ENCODE data around the gene DLG1. TPM values are rescaled to one million over a fixed set of nuclear protein-coding genes. Genes with fewer than 3 reads are reported as not detected.

DLG1 gene
- total RNA-seq, 1 donor from 2014 or later, result 80.2 TPM

DNA sequence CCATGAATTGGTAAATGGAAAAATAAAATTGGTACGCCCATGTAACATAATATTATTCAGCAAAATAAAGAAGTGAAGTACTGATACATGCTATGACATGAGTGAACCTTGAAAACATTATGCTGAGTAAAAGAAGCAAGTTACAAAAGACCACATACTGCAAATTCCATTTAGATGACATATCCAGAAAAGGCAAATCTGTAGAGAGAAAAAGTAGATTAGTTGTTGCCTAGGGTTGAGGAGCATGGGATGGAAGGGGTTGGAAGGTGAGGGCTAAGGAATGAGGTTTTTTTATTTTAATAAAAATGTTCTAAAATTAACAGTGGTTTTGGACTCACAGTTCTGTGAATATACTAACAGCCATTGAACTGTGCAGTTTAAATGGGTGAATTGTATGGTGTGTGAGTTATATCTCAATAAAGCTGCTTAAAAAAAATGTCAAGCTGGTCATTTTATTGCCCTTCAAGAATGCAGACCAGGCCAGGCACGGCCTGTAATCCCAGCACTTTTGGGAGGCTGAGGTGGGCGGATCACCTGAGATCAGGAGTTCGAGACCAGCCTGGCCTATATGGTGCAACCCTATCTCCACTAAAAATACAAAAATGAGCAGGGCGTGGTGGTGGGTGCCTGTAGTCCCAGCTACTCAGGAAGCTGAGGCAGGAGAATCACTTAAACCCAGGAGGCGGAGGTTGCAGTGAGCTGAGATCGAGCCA is 8.1 kb upstream of the DLG1 start:
- H3K9me3 ChIP-seq, result no peaks in the 10 kb centered on the region
- no peaks in the 10 kb centered on the region for H3K27me3 ChIP-seq (ENCODE audit: low read depth)
- peaks cover 12% of the 10 kb centered on the region for H3K4me1 ChIP-seq
- no peaks in the 10 kb centered on the region for H3K36me3 ChIP-seq
- DNase-seq, result no peak
- no peak for TF ChIP-seq CTCF (IDR thresholded peaks at IDR 0.05)
- no peak overlapping the region for H3K4me3 ChIP-seq
- intact Hi-C loops (cut with DNase I), result no loop called here
- no peak overlapping the region for H3K27ac ChIP-seq
- peak; percentile 25 to 46 for ATAC-seq

GRCh38 chr3:197305854-197306253 is 7.4 kb upstream of the DLG1 start:
- intact Hi-C loops (cut with DNase I), result no loop called here
- DNase-seq, result no peak
- H3K27me3 ChIP-seq (ENCODE audit: low read depth), result no peaks in the 10 kb centered on the region
- ATAC-seq, result no peak
- no peak overlapping the region for H3K27ac ChIP-seq
- peaks cover 12% of the 10 kb centered on the region for H3K4me1 ChIP-seq
- TF ChIP-seq CTCF (IDR thresholded peaks at IDR 0.05), result no peak
- H3K9me3 ChIP-seq, result no peaks in the 10 kb centered on the region
- H3K4me3 ChIP-seq, result no peak overlapping the region
- H3K36me3 ChIP-seq, result no peaks in the 10 kb centered on the region

DNA sequence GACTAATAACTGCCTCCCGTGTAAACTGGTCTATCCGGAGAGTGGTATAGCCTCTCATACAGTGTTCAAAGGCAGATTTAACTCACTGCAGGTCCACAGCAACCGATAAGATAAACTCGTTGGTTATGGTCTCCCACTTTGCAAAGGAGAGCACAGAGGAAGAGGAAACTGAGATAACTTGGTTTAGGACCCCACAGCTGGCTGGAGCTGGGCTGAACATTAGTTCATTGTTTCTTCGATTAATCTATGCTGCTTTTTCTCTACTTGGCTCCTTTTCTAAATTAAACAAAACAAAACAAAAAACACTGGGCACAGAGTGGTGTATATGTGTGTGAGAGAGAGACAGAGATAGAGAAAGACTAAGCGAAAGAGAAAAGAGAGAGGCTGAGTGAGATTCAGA is 5.0 kb upstream of the DLG1 start:
- Histone ChIP-seq H3K27ac (no peak overlapping the region), H3K36me3 (no peaks in the 10 kb centered on the region), H3K4me1 (peaks cover 16% of the 10 kb centered on the region), H3K9me3 (no peaks in the 10 kb centered on the region), H3K27me3 (ENCODE audit: low read depth) (no peaks in the 10 kb centered on the region), H3K4me3 (no peak overlapping the region)
- no peak for ATAC-seq
- no peak for TF ChIP-seq CTCF (IDR thresholded peaks at IDR 0.05)
- intact Hi-C loops (cut with DNase I), result no loop called here
- DNase-seq, result no peak

DNA sequence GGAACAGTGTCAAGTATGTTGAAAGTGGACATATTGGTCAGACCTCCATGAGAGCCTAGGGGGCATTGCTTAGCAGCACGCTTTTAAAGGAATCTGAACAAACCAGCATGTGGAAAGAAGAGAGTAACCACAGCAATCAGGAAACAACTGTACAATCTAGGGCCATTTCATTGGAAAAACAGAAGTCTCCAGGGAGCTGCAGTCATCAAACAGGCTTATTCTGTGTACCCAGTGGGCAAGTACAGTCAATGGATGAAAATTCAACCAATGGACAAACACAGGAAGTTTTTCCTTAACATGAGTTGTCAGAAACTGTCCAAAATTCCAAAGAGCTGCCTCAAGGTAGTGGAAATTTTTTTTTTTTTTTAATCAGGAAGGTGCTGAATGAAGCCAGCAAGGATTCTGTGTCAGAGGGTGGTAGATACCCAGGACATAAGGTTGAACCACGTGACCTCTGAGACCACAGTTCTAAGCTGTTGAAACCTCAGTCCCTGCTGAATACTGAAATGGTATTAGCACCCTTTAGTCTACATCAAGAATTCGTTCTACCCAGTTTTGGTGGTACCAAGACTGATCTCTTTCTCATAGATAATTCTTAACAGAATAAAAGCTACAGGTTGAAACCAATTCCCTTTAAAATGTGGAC is 4.4 kb upstream of the DLG1 start:
- no peak overlapping the region for H3K27ac ChIP-seq
- H3K9me3 ChIP-seq, result no peaks in the 10 kb centered on the region
- no peak for TF ChIP-seq CTCF (IDR thresholded peaks at IDR 0.05)
- peaks cover 16% of the 10 kb centered on the region for H3K4me1 ChIP-seq
- H3K36me3 ChIP-seq, result no peaks in the 10 kb centered on the region
- DNase-seq (no peak), ATAC-seq (no peak)
- intact Hi-C loops (cut with DNase I), result no loop called here
- H3K4me3 ChIP-seq, result no peak overlapping the region
- no peaks in the 10 kb centered on the region for H3K27me3 ChIP-seq (ENCODE audit: low read depth)

DNA sequence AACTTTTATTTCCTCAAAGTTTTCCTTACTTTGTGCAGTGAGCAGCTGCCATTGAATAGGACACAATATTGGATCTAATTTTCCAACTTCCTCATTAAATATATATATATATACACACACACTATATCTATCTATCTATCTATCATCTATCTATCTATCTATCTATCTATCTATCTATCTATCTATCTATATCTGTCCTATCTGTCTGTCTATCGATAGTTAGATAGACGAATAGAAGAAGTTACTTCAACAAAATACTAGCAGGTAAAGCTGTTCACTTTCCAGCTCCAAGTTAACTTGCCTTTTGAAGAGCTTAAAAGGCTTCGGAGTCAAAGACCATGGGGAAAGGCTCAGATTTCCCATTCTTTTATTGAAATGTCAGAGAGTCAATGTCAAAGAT is 3.6 kb upstream of the DLG1 start:
- intact Hi-C loops (cut with DNase I), result no loop called here

More for the DNA sequence above, 3.6 kb upstream of the DLG1 start:
- H3K4me1 ChIP-seq, result peaks cover 16% of the 10 kb centered on the region
- no peak overlapping the region for H3K4me3 ChIP-seq
- no peak overlapping the region for H3K27ac ChIP-seq
- no peaks in the 10 kb centered on the region for H3K36me3 ChIP-seq
- ATAC-seq (no peak), DNase-seq (no peak)
- TF ChIP-seq CTCF (IDR thresholded peaks at IDR 0.05), result no peak
- no peaks in the 10 kb centered on the region for H3K9me3 ChIP-seq
- no peaks in the 10 kb centered on the region for H3K27me3 ChIP-seq (ENCODE audit: low read depth)

Data from lower lobe of right lung (tissue), 2 donors.